A549 (cell line): ENCODE results near the gene HLA-DQA1.

Experiments used
- BCL3 ChIP-seq: fragments of >200 bp; sonication (Bioruptor Twin); formaldehyde crosslinking; IDR thresholded peaks from 3 replicates; pipeline ENCODE4 v1.6.1; 2016
- CBX2 ChIP-seq: fragments of 200-600 bp; sonication (generic); IDR thresholded peaks from 2 replicates; pipeline ENCODE4 v1.6.1; 2016; ENCODE audit warnings: low read depth, mild to moderate bottlenecking, borderline replicate concordance
- CEBPB ChIP-seq, 2 experiments: fragments of >200 bp in 1 of 2; sonication (Bioruptor Twin) in 1 of 2; formaldehyde crosslinking in 1 of 2; IDR thresholded peaks; 2 replicates each; pipeline ENCODE4 v1.6.1; 2012 to 2016
- CTCF ChIP-seq: fragments of >200 bp; sonication (Bioruptor Twin); formaldehyde crosslinking; IDR thresholded peaks from 3 replicates; pipeline ENCODE4 v1.5.1; 2016
- GATA3 ChIP-seq: IDR thresholded peaks from 2 replicates; pipeline ENCODE4 v1.6.1; 2012; ENCODE audit warnings: borderline replicate concordance
- MAFK ChIP-seq: fragments of 450-650 bp; IDR thresholded peaks from 2 replicates; pipeline ENCODE4 v1.6.1; 2014; ENCODE audit not compliant: partially characterized antibody
- MYC ChIP-seq: IDR thresholded peaks from 2 replicates; pipeline ENCODE4 v1.6.1; 2012; ENCODE audit warnings: mild to moderate bottlenecking, inconsistent platforms, low read length, improper control_type of control experiment, borderline replicate concordance
- PBX3 ChIP-seq: IDR thresholded peaks from 2 replicates; pipeline ENCODE4 v1.6.1; 2012
- POLR2A ChIP-seq: IDR thresholded peaks from 2 replicates; pipeline ENCODE4 v1.6.1; 2012; ENCODE audit warnings: mild to moderate bottlenecking, low read length
- RFX5 ChIP-seq: fragments of 450-650 bp; IDR thresholded peaks from 2 replicates; pipeline ENCODE4 v1.7.1; 2014; ENCODE audit warnings: antibody characterized with exemption, mild to moderate bottlenecking, moderate library complexity
- SREBF2 ChIP-seq: fragments of 450-650 bp; IDR thresholded peaks from 2 replicates; pipeline ENCODE4 v1.6.1; 2014; ENCODE audit warnings: mild to moderate bottlenecking, moderate library complexity
- USF2 ChIP-seq: fragments of 450-650 bp; IDR thresholded peaks from 2 replicates; pipeline ENCODE4 v1.6.1; 2014; ENCODE audit warnings: antibody characterized with exemption

- no peak for TF ChIP-seq PBX3
- no peak for TF ChIP-seq CTCF
- no peak for TF ChIP-seq MYC
- no peak for TF ChIP-seq POLR2A
- no peak for TF ChIP-seq GATA3
- no peak for TF ChIP-seq CEBPB (IDR thresholded peaks at IDR 0.05)
- no peak for TF ChIP-seq SREBF2
- TF ChIP-seq RFX5: no peak
- TF ChIP-seq BCL3: no peak
- no peak for TF ChIP-seq MAFK
- TF ChIP-seq USF2: no peak
- no peak for TF ChIP-seq CBX2
Observed at GRCh38 chr6:32641122-32641521, 3.9 kb downstream of the HLA-DQA1 start.
